D721Med (cell line): ENCODE data around the gene SERPINA4.

Source experiments
- DNase-seq: peaks from one replicate; pipeline ENCODE4 v3.0.0; 2011; ENCODE audit warnings: low spot score; ENCODE audit not compliant: insufficient read length
- FAIRE-seq: peaks from 2 replicates; lab custom pipeline; 2011; peaks lifted over from hg19 to GRCh38; lab: Jason Lieb, UNC
- CTCF ChIP-seq: IDR thresholded peaks from 2 replicates; pipeline ENCODE4 v1.5.1; 2012; ENCODE audit warnings: mild to moderate bottlenecking, control low read depth; ENCODE audit not compliant: insufficient read depth; ENCODE audit errors: missing control alignments

Gene SERPINA4

DNA sequence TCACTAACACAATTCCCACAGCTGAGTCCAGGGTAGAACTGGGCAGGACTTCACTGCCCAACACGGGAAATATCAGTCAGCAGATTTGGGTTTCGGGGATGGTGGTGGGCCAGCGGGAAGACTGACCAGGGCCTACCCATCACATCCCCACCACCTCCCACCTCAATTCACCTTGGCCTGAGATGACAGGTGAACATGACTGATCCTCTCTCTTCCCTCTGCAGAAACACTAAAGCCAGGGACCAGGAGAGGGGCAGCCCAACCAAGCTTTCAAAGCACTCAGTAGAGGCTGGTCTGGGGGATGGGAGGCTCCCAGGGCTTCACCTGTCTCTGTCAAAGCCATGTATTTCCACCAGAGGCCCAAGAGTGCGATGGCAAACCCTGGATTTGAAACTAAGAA lies 22.3 kb downstream of the SERPINA4 start:
- FAIRE-seq, result no peak
- no peak for DNase-seq
- TF ChIP-seq CTCF, result no peak

DNA sequence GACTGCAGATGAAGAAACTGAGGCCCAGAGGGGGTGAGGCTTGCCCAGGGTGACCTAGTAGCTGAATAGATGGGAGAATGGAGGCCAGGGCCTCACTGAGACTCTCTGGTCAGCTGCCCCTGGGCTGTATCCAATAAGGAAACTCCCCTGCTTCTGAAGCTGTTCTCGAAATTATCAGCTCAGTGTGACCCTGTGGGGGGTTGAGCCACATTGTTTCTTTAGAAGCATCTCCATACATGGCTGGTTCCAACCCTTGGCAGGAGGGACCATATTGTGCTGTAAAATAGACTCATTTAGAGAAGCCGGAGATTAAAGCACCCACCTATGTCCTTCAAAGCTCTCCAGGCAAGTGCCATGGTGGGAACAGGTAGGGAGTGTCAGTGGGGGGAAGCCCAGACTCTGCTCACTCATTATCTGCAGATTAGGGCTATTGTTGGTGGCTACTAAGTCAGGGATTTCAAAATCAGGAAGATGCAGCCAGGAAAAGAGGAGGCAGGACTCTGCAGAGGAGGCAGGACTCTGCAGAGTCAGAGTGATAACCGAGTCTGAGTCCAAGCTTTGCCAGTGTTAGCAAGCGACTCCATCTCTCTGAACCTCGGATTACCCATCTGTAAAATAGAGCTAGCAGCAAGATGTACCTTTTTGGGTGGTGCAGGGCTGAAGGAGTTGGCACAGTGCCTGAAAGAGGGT lies 23.5 kb downstream of the SERPINA4 start:
- no peak for TF ChIP-seq CTCF
- DNase-seq (no peak), FAIRE-seq (no peak)

- no peak for FAIRE-seq
- no peak for DNase-seq
- no peak for TF ChIP-seq CTCF
Measured at GRCh38 chr14:94586635-94587034, 25.4 kb downstream of the SERPINA4 start.

- TF ChIP-seq CTCF, result no peak
- no peak for FAIRE-seq
- DNase-seq, result no peak
Measured at GRCh38 chr14:94588311-94588710, 27.1 kb downstream of the SERPINA4 start.

DNA sequence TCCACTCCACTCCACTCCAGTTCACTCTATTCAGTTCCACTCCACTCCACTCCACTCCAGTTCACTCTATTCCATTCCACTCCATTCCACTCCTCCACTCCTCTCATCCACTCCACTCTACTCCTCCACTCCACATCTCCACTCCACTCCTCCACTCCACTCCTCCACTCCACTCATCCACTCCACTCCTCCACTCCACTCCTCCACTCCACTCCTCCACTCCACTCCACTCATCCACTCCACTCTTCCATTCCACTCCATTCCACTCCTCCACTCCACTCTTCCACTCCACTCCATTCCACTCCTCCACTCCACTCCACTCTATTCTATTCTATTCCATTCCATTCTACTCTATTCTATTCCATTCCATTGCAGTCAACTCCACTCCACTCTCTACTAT lies 29.8 kb downstream of the SERPINA4 start:
- DNase-seq (no peak), FAIRE-seq (no peak)
- TF ChIP-seq CTCF, result no peak

DNA sequence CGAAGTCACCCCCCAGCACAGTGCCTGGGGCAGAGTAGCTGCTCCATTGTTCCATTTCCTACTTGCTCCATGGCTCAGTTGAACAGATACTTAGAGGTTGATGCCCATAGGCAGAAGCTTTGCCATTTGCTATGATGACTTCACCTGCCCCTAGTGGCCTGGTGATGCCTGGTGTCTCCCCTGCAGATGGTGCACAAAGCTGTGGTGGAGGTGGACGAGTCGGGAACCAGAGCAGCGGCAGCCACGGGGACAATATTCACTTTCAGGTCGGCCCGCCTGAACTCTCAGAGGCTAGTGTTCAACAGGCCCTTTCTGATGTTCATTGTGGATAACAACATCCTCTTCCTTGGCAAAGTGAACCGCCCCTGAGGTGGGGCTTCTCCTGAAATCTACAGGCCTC lies 30.6 kb downstream of the SERPINA4 start:
- FAIRE-seq, result no peak
- no peak for DNase-seq
- TF ChIP-seq CTCF, result no peak

- FAIRE-seq (no peak), DNase-seq (no peak)
- TF ChIP-seq CTCF, result no peak
Measured at GRCh38 chr14:94592457-94592856, 31.2 kb downstream of the SERPINA4 start.
